Measurements from ENCODE around the gene ARHGEF2.
"Not testable (repeated sequence)": the region's sequence is repeated elsewhere in the genome, so short reads cannot be mapped to it uniquely, and the experiment has no call there.

ARHGEF2 gene

DNA sequence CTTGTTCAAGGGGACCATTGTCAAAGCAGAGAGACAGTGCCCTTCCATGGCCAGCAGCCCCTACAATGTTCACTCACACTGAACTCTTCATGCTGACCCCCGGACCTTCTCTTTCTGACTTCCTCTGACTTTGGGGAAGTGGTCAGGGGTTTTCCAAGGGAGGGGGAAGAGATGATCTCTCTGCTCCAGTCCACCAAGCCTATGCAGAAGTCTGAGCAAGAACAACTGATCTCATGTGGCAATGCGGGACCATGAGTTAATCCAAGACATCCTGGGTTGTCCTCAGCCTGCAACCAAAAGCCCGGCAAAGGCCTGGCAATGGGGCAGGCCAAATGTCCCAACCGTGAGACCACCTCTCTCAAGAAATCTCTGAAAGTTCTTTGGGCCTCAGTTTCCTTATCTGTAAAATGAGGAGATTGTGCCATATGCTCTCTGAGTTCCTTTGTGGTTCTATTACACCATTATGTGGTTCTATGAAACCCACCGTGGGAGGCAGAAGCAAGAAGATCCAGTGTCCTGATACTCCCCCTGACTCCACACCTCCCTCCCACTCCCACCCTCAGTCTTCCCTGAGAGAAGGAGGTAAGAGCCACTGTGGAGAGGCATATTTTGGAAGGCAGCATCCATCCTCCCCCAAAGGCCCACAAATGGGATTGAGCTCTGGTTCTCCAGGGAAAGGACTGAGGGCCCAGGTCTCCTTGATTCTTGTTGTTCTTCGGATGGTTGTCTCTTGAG is 11.8 kb upstream of the ARHGEF2 start:
- DNase-seq, result peak; percentile 63

DNA sequence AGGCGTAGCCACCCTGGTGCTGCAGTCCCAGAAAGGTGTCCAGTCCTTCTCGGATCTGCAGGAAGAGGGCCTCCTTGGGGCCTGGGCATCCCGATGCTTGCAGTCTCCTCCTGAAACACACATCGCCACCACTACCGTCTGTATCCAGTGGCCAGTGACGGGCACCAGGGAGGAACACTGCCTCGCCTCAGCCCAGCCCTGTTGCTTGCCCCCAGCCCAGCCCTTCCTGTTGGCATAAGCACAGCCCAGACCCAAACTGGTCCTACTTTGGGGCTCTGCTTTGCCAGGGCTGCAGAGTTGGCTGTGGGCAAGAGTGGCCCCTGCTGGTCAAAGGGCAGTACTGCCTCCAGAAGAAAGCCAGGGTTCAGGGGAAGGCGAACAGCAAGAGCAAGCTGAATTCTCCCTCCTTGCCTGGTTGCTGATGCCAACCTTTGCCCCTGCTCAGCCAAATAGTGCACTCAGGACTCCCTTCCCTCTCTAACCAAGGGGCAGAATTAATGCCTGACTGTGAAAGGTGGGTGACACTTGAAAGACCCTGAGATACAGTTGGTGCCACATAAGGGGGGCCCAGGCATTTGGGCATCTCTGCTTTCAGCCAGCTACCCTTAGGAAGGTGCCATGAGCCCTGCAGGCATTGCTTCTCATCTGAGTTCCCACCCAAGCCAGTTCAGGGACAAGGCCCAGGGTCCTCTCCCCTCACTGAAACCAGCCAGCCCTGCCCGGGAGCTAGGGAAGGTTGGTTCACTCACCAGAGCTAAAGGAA is 11.1 kb upstream of the ARHGEF2 start:
- peak; percentile 89 for DNase-seq

GRCh38 chr1:155984903-155985645 is 6.7 kb upstream of the ARHGEF2 start:
- DNase-seq, result not testable (repeated sequence)

DNA sequence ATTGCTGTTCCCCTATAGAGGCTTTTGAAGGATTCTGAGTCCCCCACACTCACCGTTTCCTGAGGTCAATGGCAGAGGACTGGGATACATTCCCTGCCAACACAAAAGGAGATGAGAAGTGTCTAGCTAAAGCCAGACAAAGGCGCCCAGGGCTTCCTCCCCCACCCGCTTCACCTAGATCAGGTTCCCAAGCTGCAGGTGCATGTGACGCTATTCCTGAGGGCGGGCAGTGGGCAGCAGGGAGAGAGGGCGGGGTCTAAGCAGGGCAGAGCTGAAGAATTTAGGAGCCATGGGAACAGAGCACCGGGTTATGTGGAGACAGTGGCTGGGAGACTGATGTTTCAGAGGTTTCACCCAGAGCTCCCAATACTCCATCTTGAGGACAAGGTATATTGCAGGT is 6.0 kb upstream of the ARHGEF2 start:
- DNase-seq, result no peak

- DNase-seq, result peak; percentile 68
Measured at GRCh38 chr1:155983191-155984024, 5.1 kb upstream of the ARHGEF2 start.

GRCh38 chr1:155982106-155982505 is 3.8 kb upstream of the ARHGEF2 start:
- DNase-seq, result no peak

GRCh38 chr1:155981266-155982088 is 3.1 kb upstream of the ARHGEF2 start:
- DNase-seq, result peak; percentile 86

DNA sequence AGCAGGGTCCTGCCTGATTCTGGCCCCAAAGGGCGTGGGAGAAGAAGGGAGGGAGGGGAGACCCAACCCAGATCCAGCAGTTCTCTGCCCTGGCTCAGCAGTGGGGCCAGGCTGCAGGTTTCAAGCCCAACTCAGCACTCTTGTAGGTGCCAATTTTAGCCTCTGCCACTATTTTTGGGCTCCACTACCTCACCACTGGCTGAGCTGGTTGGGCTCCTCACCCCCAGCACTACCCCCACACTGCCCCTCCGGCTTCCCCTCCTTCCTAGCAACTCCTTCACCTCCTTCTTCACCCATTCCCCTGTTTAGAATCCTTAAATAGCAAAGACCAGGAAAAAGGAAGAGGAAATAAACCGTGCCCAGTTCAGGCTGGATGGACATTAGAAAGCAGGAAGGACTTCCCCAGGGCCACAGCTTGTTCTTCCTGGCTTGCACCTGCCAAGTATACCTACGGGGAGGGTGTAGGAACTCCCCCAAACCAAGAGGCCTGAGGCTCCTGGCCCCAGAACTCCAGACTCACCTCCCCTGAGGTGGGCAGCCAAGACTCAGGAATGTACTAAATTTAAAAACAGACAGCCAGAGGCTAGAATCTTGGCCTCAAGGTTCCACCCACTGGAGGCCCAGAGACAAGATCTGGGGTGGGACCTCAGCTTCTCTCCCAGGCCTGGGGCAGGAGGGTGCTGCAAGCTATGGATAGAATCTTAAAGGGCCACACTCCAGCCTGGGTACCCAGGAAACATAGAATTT is 1.4 kb upstream of the ARHGEF2 start:
- peak; percentile 87 for DNase-seq

DNA sequence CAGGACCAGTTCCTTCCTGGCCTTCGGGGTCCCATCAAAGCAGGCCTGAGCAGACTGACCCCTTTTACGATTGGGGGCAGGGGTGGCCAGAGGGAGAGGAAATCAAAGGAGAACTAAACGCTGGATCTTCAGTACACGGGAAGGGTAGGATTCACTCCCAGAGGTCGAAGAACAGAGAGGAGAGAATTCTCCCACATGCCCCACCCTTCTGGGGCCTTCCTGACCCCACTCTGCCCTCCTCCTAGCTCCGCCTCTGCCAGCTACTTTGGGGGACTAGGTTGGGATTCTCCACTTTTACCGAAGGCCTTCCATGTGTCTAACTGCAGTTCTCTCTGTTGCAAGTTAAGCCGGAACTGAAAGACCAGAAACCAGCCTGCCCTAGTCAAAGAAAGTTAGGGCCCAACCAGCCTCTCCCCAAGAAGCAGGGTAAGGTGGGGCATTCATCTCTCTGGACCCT is 654 bp upstream of the ARHGEF2 start:
- DNase-seq, result peak; percentile 57

DNA sequence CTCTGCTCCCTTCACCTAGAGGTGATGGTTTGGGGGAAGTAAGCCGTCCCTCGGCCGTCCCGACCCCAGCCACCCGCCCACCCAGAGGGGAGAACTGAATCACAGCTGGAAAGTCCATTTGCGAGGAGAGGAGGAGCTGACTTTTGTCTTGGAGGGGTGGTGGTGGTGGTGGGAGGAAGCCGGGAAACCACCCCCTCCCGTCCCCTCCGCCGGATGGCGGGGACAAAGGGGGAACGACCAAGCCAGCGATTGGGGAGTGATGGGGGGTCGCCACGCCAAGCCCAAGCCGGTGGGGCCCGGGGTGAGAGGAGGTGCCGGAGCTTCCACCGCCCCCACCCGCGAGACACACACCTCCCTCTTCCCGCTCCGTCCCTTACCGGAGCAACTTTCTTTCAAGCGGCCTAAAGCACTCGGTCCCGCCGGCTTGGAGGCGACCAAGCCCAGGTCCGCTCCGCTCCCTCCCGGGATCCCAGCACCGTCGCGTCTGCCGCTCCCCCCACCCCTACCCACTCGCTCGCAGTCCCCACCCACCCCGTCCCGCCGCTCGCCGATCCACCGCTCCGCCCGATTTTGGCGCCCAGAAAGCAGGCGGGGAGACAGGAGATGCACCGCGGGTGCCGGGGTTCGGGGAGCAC is 540 bp downstream of the ARHGEF2 start:
- peak; percentile 46 for DNase-seq

- DNase-seq, result peak; percentile 83
Measured at GRCh38 chr1:155976913-155977689, 1.2 kb downstream of the ARHGEF2 start.

DNA sequence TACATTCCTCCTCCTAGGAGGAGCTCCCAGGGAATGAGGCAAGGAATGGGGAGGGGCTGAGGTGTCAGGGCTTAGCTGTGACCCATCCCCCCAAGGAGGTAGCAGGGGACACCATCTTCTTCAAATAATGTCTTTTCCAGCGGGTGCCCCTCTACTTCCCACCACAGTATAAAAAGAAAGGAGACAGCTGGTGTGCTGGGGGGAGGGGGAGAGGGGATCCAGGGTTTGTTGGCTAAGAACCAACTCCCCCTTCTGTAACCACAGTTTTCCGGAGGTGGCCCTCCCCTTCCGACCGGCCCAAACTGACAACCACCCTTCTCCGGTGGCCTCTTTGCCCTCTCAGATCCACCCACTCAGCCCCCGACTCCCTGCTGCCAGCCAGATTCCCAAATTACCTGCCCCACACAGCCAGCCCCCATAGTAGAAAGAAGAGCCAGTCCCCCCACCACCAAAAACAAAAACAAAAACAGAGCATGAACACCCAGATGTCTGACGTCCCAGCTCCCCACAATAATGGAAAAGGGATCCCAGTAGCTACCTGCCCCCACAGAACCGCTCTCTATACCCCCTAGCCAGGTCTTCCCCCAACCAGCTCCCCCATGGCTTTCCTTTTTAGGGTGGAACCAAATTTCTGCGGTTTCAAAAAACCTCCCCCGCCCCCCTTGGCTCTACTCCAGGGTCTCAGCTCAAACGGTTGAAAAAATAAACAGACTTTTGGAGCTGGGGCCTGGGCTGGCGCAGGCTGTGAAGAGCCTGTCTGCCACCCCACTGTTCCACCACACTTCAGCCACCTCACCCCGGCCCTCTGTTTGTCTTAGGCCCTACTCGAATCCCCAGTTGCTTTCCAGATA is 2.1 kb downstream of the ARHGEF2 start:
- DNase-seq, result peak; percentile 96

DNA sequence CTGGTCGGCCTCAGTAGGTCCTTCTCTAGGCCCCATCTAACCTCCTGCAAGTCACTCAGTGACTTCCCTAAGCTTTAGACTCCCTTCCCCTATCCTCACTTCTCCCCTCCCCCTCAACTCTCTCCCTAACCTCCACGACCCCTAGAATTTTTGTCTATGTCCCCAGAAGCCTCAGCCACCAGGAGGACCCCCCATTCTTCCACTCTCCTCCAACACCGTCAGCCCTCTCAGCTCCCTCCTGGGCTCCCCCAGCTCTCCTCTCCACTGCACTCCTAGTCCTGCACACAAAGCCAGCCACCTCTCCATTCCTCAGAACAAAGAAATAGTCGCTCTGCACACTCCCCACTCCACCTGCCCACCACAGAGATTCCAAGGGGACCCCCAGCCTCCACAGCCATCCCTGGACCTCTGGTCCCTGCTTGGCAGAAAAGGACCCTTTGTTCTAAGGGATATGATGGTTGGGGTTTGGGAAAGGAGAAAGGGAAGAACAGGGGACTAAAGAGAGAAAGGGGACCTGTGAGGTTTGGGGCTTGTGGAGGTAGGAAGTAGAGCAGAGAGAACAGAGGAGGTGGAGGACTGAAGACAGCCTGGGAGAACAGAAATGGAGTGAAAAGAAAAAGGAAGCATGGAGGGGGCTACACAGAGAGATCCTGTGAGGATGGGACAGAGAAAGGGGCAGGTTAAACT is 2.8 kb downstream of the ARHGEF2 start:
- peak; percentile 37 for DNase-seq

DNA sequence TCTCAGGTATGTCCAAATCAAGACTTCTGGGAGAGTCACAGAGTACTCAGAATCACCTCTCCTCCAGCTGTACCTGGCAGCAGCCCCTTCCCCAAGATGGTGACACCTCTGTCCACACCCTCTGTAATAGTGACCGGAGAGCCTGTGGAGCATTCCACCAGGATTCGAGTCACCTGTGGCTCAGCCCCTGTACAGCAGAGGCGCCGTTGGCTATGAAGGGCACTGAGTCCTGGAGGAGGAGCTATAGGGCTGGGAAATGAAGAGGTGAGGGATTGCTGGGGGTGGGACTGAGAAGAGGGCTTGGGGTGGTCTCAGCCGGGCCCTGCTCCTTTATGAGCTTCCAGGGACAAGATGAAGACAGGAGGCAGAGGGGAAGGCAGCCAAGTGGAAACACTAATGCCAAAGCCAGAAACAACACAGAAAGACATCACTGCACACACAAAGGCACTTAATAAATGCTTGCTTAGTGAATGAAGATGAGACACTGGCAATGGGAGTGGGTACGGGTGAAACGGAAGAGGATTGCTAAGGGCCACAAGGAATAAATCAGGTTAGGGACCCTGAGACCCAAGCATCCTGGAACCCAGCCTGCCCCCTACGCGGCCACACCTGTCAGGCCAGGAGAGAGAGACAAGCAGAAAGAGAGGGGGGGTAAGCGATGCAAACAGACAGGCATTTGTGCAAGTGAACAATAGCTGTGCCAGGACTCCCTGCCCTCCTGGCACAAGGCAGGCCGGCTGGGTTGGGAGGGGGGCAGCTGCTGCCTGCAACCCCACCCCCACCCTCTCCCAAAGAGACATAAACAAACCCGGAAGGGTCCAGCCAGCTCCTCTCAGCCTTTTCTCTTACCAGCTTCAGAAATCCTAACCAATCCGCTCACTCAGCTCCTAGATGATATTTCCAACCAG is 3.9 kb downstream of the ARHGEF2 start:
- peak; percentile 39 for DNase-seq

DNA sequence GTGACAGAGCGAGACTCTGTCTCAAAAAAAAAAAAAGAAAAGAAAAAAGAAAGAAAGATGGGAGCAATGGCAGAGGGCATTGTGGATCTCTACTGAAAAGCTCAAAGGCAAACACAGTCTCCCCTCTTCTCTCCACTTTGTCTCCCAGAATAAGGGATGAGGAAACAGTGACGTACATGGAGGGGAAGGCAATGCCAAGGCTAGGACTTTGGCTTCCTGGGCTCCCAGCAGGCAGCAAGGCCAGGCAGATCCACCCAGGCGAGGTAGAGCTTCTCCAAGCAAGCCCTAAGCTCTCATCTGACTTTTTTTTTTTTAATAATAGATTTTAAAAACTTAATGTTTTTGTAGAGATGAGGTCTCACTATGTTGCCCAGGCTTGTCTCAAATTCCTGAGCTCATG is 4.6 kb downstream of the ARHGEF2 start:
- no peak for DNase-seq

DNA sequence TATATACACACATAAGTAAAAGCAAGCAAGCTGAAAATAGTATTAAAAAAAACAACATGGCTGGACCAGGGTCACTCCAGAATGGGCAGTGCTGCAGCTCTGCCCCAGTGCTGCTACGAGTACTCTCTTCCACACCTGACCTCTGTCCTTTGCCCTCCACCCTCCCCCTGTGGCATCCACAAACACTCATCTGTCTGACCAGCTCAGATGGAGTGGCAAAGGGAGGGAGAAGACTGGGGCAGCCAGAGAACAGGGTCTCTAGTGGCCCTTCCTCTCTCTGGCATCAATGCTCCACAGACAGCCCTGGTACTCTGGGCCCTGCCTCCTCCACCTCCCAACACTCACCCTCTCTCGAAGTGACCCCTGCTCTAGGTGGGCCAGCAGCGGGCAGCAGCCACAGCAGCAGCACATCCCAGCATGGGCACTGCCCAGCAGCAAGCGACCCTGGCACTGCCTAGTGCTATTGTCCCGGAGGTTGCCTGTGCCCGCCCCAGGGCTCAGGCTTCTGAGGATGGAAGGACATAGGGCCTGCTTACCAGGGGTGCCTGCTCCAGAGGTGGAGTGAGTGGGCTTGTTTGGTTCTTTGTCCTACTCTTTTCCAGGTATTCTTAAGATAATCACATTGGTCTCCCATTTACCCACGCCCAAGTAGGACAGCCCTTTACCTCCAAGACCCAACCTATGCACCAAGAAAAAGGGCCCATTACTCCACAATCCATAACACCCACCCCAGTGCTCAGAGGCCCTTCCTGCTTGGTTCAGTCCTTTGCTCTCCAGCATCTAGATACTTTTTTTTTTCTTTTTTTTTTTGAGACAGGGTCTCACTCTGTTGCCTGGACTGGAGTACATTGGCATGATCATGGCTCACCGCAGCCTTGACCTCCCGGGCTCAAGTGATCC is 6.2 kb downstream of the ARHGEF2 start:
- DNase-seq, result no peak
